ENCODE data around the gene UFSP2.

The UFSP2 gene

GRCh38 chr4:185352202-185352601, 73.6 kb downstream of the UFSP2 start:
- in situ Hi-C loops (cut with HindIII; ENCODE audit: low sequenced_read_pairs), result loop anchor here (10.0 kb wide), 1 partner anchor 127 kb away; no protein-coding TSS in a partner anchor

DNA sequence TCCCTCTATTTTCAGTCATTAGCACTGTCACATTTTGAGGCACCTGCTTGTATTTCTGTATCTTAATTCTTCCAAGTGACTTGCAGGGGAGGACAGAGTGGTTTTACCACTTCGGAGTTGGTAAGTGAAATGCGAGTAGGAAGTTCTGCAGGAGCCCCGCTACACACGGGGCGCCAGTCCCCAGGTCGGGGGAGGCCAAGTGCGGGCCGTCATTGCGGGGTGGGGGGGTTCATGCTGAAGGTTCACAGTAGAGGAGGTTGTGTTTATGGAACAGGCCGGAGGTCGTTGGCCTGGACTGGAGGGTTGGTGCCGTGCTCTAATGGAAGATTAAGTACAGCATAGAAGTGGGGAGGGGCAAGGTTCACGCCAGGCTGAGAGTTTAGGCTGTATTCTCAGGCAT, 74.1 kb downstream of the UFSP2 start:
- in situ Hi-C loops (cut with HindIII; ENCODE audit: low sequenced_read_pairs), result loop anchor here (10.0 kb wide), 1 partner anchor 127 kb away; no protein-coding TSS in a partner anchor
- no peak for TF ChIP-seq CTCF (IDR thresholded peaks at IDR 0.05; ENCODE audit: low read depth, low read length, missing control alignments)
- no peak overlapping the region for H3K4me3 ChIP-seq (ENCODE audit: low read depth, low read length)
- no peak for DNase-seq (ENCODE audit: low read depth)

More at GRCh38 chr4:185352202-185352601, 73.6 kb downstream of the UFSP2 start:
- no peak overlapping the region for H3K4me3 ChIP-seq (ENCODE audit: low read depth, low read length)
- no peak for DNase-seq (ENCODE audit: low read depth)
- no peak for TF ChIP-seq CTCF (IDR thresholded peaks at IDR 0.05; ENCODE audit: low read depth, low read length, missing control alignments)
